Cerebellar cortex (tissue), 1 donor: Measurements from ENCODE around the gene TFF3.

Experiments used
- DNase-seq: peaks from one replicate; pipeline ENCODE4 v3.0.0-alpha.2; 2015; ENCODE audit warnings: low spot score

TFF3 gene

DNA sequence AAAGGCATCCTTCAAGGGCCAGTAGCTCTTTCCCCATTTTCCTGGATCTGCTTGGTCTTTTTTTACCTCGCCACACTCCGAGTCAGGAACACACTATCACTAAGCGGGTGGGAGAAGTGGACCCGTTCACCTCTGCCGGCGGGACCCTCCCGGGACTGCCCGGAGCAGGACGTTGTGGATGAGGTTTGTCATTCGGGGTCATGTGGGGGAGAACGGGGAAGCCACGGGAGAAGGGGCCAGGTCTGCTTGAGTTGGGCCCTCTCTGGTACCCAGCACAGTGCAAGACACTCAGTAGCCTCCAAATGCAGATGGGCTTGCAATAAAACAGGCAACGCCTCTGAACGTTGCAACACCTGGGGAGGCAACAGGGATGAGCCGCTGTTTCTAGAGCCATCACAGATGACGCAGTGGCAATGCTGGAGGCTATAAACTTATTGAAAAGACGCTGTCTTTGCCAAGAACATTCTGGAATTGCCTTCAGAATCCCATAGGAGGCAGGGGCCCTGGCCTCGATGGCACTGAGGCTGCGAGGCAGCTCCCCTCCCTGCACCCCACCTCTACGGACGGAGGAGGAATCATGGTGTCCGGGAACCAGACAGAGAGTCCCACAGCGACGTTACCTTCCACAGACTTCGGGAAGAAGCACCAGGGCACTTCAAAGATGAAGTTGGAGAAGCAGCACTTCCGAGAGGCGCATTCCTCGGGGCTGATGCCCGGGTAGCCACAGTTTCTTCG, 31.8 kb upstream of the TFF3 start:
- no peak for DNase-seq

- no peak for DNase-seq
Measured at GRCh38 chr21:42346441-42346840, 31.2 kb upstream of the TFF3 start.

DNA sequence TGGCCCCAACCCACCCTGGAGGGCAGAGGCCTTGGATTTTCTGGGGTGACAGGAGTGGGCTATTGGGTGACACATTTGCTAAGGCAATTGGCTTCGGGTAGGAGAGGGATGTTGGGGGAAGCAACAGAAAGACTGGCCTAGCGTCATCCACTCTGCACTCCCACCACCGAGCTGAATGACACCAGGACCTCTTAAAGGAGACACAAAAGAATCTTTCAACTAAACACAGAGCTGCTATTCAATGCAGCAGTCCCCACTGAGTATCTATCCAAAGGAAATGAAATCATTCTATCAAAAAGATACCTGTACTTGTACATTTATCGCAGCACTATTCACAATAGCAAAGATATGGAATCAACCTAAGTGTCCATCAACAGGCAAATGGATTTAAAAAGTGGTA, 29.4 kb upstream of the TFF3 start:
- DNase-seq: no peak

GRCh38 chr21:42343963-42344510, 28.8 kb upstream of the TFF3 start:
- DNase-seq: no peak

DNA sequence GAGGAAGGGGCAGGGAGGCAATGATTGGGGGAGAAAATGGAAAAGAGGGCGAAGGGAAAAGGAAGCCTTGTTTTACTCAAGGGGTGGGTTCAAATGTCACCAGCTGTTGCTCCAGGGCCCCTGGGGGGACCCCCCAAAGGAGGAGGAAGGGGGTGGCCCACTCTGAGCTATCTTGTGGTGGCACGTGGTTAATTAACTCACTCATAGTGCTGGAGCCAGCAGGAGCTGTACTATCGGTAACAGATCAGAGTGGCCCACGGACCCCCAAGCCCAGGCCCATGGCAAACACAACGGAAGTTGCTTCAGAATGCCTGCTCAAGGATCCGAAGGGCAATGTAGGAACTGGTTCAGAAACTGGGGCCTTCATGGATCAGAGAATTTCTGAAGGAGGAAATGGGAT, 28.3 kb upstream of the TFF3 start:
- DNase-seq: no peak

GRCh38 chr21:42343101-42343500, 27.9 kb upstream of the TFF3 start:
- no peak for DNase-seq

DNA sequence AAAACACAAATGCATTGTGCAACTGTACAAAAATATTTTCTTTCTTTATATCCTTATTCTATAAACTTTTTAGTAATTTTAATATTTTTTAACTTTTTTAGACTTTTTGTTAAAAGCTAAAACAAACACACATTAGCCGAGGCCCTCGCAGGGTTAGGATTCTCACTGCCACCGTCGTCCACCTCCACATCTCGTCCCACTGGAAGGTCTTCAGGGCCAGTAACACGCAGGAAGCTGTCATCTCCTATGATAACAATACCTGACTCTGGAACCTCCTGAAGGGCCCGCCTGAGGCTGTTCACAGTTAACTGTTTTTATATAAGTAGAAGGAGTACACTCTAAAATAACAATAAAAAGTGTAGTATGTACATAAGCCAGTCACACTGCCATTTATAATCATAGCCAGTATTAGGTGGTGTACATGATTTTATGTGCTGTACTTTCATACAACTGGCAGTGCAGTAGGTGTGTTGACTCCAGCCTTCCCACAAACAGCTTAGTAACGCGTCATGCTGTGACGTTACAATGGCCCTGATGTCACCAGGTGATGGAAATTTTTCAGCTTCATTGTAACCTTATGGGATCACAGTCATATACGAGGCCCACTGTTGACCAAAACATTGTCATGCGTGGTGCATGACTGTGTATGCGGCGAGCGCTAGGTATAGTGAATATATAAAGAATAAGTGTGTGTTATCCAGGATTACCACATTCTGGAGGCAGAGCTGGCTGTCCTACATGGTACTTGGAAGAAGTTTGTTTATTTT, 26.8 kb upstream of the TFF3 start:
- no peak for DNase-seq

- DNase-seq: no peak
Measured at GRCh38 chr21:42340187-42341050, 25.2 kb upstream of the TFF3 start.

DNA sequence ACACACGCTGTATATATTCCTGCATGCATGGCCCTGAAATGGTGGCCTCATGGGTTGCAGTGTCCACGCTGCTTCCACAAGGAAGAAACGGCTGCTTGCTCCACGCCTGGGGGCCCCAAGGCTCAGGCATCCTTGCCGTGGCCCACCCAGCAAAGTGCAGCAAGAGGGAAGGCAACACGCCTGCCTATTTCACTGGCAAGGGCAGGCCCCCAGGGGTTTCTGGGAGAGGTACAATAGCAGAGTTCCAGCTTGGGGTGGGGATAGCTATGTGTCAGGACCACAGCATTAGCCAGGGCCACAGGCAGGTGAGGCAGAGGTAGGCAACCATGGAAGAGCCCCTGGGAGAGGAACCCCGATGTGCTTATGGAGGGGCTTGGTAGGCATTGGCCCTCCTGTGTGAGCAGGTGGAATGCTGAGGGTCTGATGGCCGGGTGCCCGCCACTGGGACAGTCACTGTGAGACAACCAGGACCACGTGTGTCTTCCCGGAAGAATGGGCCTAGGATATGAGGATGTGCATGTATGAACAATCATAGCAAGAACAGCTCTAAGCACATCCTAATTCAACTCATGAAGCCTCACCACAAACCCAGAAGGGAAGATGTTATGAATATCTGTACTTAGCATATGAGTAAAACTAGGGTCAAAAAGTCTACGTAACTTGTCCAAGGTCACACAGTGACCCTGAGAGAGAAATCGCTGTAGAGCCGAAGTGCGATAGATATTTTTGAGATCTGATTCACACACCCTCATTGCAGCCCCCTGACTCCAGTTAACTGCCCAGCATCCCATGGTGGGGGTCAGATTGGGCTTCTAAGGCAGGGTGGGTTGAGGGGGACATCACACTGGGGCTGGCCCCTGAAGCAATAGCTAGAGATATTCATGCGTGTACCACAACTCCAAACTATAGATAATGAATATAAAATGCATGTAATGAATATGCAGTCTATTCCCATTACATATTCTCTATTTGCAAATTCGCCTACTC, 23.8 kb upstream of the TFF3 start:
- no peak for DNase-seq

DNA sequence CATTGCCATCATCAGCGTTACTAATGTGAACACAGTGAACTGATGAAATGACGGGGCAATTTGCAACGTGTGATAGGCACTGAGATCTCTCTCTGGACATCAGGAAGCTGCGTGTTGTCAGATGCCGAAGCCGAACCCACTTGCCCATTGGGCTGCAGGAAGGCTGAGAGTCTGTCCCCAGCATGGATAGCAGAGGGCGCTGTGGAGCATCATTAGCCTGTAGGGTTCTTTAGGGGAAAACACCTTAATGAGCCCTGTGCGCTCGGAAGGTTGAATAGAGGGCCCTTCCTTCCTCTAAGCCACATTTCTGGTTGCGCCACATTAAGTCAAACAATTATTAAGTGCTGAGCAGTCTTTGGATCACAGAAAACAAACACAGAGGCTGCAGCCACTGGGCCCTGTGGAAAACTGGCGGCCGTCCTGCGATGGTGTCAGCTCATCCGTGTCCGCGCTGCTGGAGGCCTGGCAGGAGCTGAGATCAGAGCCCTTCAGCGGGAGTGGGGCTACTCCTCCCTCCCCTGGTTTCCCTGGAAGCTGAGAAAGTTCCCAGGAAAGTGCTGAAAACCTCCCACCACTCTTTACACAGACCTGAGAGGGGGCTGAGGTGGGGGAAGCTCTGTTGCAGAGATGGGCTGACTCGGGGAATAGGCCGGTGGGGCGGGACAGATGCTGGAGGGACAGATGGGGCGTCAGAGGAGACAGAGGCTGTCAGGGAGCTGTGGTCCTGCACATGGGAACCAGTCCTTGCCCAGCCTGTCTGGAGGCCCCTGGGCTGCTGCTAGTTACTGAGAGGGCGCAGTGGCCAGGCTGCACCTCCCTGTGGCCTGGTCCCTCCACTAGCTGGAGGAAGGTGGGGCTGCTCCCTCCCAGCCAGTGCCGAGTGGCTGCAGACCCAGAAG, 22.9 kb upstream of the TFF3 start:
- DNase-seq: peak; percentile 82

- no peak for DNase-seq
Measured at GRCh38 chr21:42337276-42337675, 22.1 kb upstream of the TFF3 start.

DNA sequence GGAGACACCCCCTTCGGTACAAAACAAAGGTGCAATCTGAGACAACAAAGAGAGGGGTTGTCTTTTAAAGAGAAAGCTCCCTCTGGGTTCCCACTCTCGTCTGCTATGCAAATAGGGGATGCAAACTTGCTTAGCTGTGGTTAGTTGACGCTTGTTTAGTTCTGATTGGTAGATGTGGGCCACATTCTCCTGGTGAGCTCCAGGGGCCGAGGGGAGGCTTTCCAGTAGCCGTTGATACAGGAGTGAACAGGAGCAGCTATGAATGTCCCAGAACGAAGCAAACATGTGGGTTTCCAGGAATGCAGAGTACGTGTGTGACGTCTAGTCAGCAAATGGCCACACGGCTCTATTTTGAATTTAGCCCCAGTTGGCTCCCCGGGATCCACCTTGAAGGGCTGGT, 20.8 kb upstream of the TFF3 start:
- DNase-seq: no peak

GRCh38 chr21:42332557-42333317, 17.5 kb upstream of the TFF3 start:
- no peak for DNase-seq

GRCh38 chr21:42331660-42332059, 16.5 kb upstream of the TFF3 start:
- DNase-seq: no peak

- DNase-seq: no peak
Measured at GRCh38 chr21:42330380-42331371, 15.5 kb upstream of the TFF3 start.

DNA sequence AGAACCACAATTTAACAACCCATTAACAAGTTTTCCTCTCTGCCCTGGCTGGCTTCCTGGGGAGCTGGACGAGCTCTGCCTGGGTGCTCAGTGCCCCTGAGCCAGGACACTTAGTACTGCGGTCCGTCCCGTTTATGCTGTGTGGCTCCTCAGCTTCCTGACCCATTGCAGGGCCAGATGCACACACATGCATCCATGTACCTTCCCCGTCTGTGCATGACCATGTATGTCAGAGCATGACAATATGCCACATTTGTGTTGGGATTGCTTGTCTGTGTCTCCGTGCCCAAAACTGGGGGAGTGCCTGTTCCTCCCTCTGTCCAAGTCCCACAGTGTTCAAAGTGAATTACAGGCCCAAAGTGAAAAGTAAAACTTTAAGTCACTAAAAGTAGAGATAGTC, 9.7 kb upstream of the TFF3 start:
- DNase-seq: no peak

GRCh38 chr21:42321845-42322244, 6.6 kb upstream of the TFF3 start:
- DNase-seq: no peak

DNA sequence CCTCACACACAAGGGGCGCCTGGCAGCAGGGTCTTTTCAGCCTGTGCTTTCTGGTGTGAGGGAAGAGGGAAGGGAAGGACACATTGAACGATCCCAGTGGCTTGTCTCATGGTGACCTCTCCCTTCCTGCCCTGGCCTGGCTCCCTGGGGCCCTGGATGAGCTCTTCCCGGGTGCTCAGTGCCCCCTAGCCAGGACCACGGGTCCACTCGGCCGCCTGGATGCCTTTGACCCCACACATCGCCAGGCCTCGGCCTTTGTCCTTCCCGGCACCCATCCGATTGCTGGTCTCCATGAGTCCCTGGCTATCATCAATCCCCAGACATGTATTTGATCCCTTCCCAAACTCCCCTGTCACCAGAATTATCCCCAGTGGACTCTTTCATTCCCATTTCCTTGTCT, 6.0 kb upstream of the TFF3 start:
- DNase-seq: no peak
